ENCODE measurements around the gene RASSF9. TPM values are rescaled to one million over a fixed set of nuclear protein-coding genes. Genes with fewer than 3 reads are reported as not detected.

Gene RASSF9
- total RNA-seq, 1 experiment from 2014 or later: 0.87 TPM

DNA sequence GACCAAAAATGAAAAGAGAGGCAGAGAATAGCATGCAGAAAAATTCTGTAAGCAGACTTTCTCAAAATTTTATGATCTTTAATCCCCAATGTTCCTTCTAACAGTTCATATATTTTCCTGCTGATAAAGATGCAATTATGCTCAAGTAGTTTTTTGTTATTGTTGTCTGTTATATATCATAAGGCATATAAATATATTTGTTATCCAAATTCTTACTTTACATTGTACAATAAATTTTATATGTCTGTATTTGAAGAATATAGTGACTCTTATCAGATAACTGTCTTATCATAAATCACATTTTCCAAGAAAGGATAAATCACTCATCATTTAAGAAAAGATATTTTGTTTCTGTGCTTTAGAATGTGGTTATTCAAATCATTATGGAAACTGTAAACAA lies 2.6 kb downstream of the RASSF9 start:
- no peak overlapping the region for H3K4me3 ChIP-seq (ENCODE audit: insufficient read depth, low read depth, low read length)
- no peaks in the 10 kb centered on the region for H3K36me3 ChIP-seq (replicated peaks; ENCODE audit: control insufficient read depth, insufficient read depth, low read length)
- no peak for DNase-seq
- no peaks in the 10 kb centered on the region for H3K27me3 ChIP-seq (ENCODE audit: control insufficient read depth, insufficient read depth, low read length)

DNA sequence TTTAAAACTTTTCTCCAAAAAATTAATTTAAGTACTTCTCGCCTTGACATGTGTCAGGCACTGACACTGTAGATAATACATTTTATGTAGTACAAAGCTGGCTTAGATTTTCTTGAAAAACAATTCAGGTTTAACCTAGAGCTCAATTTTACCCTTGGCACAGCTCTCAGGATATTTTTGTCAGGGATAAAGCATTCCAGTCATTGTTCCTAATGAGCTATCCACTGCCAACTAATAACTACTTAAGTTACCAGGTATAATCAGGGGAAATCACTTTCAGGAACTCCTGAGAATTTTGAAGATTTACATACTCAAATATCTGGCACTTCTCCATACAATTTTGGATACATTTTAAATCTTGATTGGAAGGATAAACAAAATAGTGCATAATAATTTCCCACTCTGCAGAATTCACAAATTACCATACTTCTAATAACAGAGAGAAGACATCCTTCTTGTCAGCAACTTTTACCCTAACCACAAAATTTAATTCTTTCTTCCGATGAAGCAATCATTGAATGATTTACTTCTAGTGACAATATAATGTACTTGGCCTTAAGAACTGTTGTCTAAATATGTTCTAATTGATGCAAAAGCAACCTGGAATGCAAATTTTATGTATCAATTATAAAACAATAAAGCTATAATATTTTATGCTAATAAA lies 4.8 kb downstream of the RASSF9 start:
- Histone ChIP-seq H3K36me3 (replicated peaks; ENCODE audit: control insufficient read depth, insufficient read depth, low read length) (no peaks in the 10 kb centered on the region), H3K27me3 (ENCODE audit: control insufficient read depth, insufficient read depth, low read length) (no peaks in the 10 kb centered on the region), H3K4me3 (ENCODE audit: insufficient read depth, low read depth, low read length) (no peak overlapping the region)
- no peak for DNase-seq

DNA sequence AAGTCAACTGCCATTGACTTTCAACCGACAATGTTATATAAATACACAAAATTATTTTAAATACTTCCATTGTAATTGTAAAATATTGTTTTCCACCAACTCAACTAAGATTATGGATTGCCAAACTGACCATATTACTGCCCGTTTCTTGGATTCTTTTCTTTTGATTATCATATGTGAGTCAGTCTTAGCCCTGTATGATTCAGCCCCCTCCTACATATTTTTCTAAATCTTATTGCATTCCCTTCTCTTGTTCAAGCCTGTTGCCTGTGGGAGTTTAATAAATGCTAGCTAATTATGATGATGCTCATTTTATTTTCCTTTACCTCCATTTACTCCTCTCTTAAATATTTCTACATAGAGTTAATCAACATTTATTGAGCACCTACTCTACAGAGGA lies 6.8 kb downstream of the RASSF9 start:
- DNase-seq: no peak
- Histone ChIP-seq H3K4me3 (ENCODE audit: insufficient read depth, low read depth, low read length) (no peak overlapping the region), H3K27me3 (ENCODE audit: control insufficient read depth, insufficient read depth, low read length) (no peaks in the 10 kb centered on the region), H3K36me3 (replicated peaks; ENCODE audit: control insufficient read depth, insufficient read depth, low read length) (no peaks in the 10 kb centered on the region)

DNA sequence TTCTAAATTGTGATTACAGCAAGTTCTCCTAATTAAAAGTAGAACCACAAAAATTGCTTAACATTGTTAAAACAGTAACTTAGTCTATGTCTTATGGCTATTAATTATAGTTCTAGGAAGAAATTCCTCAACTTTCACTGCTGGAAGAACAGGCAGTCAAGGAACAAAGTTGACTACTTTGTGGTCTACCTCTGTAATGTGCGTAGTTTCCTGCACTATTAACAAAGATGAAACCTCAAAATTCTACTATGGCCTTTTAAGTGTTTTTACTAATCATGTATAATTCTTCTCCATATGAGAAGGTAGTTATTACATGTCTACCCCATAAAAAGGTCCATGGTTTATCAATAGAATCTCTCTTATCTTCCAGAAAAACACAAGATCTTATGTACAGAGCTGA lies 7.6 kb downstream of the RASSF9 start:
- H3K36me3 ChIP-seq (replicated peaks; ENCODE audit: control insufficient read depth, insufficient read depth, low read length): no peaks in the 10 kb centered on the region
- H3K27me3 ChIP-seq (ENCODE audit: control insufficient read depth, insufficient read depth, low read length): no peaks in the 10 kb centered on the region
- no peak overlapping the region for H3K4me3 ChIP-seq (ENCODE audit: insufficient read depth, low read depth, low read length)
- no peak for DNase-seq

DNA sequence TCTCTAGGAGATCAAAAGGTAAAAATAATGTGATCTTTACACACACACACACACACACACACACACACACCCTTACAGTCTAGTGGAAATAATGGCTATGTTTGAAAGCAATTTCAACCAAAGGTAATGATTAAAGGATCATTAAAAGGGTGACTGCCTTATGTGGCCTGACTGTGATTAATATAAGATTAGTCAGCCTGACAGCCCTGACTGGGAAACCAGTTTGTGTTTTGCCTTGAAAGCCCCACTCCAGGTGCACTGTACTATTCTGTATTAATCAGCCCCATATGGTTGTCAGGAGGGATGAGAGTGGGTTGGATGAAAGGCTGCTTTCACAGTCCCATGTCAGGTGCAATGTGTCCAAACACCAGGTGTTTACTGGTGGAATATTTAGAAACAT lies 10.5 kb downstream of the RASSF9 start:
- Histone ChIP-seq H3K36me3 (replicated peaks; ENCODE audit: control insufficient read depth, insufficient read depth, low read length) (no peaks in the 10 kb centered on the region), H3K27me3 (ENCODE audit: control insufficient read depth, insufficient read depth, low read length) (no peaks in the 10 kb centered on the region), H3K4me3 (ENCODE audit: insufficient read depth, low read depth, low read length) (no peak overlapping the region)
- no peak for DNase-seq

DNA sequence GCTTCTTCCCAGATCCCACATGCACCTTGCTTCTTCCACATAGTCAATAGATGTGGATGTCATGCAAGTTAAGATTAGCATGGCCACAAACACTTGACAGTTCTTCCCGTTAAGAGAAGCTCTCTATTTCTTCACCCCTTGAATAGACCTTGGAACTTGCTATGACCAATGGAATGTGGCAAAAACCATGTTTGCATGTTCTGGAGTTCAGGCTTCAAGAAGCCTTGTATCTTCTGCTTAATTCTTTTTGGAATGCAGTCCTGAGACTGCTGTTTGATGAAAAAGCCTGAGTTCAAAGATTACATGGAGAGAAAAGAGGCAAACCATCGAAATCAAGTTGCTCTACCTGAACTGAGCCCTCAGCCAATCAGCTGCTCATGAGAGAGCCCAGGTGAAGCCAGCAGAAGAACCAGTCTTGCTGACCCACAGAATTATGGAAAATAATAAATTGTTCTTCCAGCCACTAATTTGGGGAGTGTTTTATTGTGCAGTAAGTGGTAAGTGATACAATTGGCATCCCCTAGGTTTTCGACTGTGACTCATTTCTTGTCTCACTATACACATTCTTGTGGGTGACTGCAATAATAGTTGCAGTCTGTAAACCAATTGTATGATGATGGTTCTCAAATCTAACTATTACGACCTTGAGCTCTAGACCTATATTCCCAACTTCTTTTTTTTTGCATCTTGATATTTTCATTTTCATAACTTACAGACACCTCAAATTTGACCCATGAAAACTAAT lies 12.6 kb downstream of the RASSF9 start:
- Histone ChIP-seq H3K36me3 (replicated peaks; ENCODE audit: control insufficient read depth, insufficient read depth, low read length) (no peaks in the 10 kb centered on the region), H3K4me3 (ENCODE audit: insufficient read depth, low read depth, low read length) (no peak overlapping the region), H3K27me3 (ENCODE audit: control insufficient read depth, insufficient read depth, low read length) (no peaks in the 10 kb centered on the region)
- no peak for DNase-seq

DNA sequence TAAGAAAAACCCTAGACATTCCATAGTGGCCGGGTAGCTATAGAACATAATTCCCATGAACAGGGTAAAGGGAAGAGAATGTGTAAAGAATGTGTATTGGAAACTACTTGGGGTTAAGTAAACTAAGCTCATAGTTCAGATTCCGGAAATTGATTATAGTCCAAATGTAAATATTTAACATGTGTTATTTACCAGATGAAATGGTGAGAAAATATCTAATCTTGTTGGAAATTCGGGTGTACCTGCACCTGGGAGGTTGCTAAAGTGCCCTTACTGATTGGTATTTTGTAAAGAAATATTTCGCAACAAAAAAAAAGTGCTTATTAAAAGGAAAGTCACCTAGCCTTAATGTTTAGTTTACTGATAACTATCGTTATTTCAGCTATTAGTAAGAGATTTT lies 14.4 kb downstream of the RASSF9 start:
- no peaks in the 10 kb centered on the region for H3K27me3 ChIP-seq (ENCODE audit: control insufficient read depth, insufficient read depth, low read length)
- no peak for DNase-seq
- H3K36me3 ChIP-seq (replicated peaks; ENCODE audit: control insufficient read depth, insufficient read depth, low read length): no peaks in the 10 kb centered on the region
- H3K4me3 ChIP-seq (ENCODE audit: insufficient read depth, low read depth, low read length): no peak overlapping the region

DNA sequence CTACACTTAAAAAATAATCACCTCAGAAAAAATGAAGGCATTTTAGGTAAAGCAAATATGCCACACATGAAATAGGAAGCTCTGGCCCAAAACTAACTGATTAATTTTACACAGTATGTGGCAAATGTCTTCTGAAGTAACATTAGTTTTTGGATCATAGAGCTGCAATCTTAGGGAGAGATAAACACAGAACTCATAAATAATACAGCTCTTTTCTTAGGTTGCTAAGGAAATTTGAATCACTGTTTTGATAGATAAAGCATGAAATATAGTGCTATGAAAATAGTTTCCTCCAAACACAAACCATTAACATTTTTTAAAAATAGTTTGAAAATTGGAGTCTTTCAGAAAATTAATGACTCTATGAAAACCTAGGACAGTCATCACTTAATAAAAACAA lies 15.0 kb downstream of the RASSF9 start:
- Histone ChIP-seq H3K27me3 (ENCODE audit: control insufficient read depth, insufficient read depth, low read length) (no peaks in the 10 kb centered on the region), H3K4me3 (ENCODE audit: insufficient read depth, low read depth, low read length) (no peak overlapping the region), H3K36me3 (replicated peaks; ENCODE audit: control insufficient read depth, insufficient read depth, low read length) (no peaks in the 10 kb centered on the region)
- no peak for DNase-seq

DNA sequence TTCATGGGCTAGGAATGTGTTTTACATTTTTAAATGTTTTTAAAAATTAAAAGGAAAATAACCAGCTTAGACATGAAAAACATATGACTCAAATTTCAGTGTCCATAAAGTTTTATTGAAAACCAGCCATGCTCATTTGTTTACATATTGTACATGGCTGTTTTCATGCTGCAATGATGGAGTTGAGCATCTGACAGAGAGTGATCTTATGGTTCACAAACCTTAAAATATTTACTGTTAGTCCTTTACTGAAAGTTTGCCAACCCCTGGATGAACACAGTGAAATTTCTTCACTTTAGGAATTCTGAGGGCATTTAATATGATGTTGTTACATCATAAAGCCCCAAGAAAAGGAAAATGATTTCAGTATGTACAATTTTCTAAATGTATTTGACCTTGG lies 16.1 kb downstream of the RASSF9 start:
- no peak overlapping the region for H3K4me3 ChIP-seq (ENCODE audit: insufficient read depth, low read depth, low read length)

DNA sequence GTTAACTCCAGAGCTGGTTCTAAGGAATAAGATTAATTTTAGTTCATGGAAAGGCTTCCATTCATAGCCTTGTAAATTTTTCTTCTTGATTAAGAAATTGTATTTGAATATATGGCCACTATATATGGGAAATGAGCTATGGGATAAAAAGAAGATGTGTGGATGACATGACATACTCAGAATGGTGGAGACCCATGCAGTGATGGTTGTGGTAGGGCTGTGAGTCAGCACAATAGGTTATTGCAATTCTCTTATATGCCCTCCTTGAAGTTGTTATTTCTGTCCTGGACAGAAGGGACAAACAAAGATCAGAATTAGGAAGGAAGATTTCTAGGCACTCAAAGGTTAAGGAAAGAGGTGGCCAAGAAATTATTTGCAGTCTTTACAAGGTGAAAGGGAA lies 21.5 kb downstream of the RASSF9 start:
- Histone ChIP-seq H3K36me3 (replicated peaks; ENCODE audit: control insufficient read depth, insufficient read depth, low read length) (no peaks in the 10 kb centered on the region), H3K4me3 (ENCODE audit: insufficient read depth, low read depth, low read length) (no peak overlapping the region), H3K27me3 (ENCODE audit: control insufficient read depth, insufficient read depth, low read length) (no peaks in the 10 kb centered on the region)
- DNase-seq: no peak

More for the DNA sequence above, 16.1 kb downstream of the RASSF9 start:
- Histone ChIP-seq H3K36me3 (replicated peaks; ENCODE audit: control insufficient read depth, insufficient read depth, low read length) (no peaks in the 10 kb centered on the region), H3K27me3 (ENCODE audit: control insufficient read depth, insufficient read depth, low read length) (no peaks in the 10 kb centered on the region)
- DNase-seq: no peak

DNA sequence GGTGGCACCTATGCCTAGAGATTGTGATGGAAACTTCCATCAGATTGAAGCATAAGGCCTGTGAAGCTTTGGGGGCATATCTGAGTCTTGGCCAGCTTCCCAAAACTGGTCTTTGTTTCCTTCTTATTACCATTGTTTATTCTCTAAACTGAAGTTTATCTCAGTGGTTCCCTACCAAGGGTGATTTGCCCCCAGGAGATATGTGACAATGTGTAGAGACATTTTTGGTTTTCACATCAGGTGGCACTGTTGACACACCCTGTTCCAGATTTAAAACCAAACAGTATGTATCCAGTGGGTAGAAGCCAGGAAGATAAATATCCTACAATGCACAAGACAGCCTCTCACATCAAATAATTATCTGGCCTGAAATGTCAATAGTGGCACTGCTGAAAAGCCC lies 22.1 kb downstream of the RASSF9 start:
- H3K36me3 ChIP-seq (replicated peaks; ENCODE audit: control insufficient read depth, insufficient read depth, low read length): no peaks in the 10 kb centered on the region
- H3K27me3 ChIP-seq (ENCODE audit: control insufficient read depth, insufficient read depth, low read length): no peaks in the 10 kb centered on the region
- no peak overlapping the region for H3K4me3 ChIP-seq (ENCODE audit: insufficient read depth, low read depth, low read length)
- DNase-seq: no peak

DNA sequence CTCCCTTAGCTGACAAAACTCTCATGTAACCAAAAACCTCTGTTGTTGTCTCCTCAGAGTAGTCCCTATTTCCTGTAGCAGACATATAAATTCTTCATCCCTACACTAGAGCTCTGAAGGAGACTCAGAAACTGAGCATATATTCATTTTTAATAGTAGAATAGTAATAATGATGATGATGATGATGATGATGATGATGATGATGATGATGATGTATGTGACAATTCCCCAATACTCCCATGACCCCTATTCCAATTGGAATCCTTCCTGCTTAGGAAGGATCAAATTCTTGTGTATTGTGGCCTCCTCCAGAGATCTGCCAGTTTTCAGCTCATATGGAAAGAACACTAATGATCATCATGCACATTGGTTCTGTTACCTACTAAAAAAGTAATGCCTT lies 26.7 kb downstream of the RASSF9 start:
- Histone ChIP-seq H3K36me3 (replicated peaks; ENCODE audit: control insufficient read depth, insufficient read depth, low read length) (no peaks in the 10 kb centered on the region), H3K4me3 (ENCODE audit: insufficient read depth, low read depth, low read length) (no peak overlapping the region), H3K27me3 (ENCODE audit: control insufficient read depth, insufficient read depth, low read length) (no peaks in the 10 kb centered on the region)
- no peak for DNase-seq

DNA sequence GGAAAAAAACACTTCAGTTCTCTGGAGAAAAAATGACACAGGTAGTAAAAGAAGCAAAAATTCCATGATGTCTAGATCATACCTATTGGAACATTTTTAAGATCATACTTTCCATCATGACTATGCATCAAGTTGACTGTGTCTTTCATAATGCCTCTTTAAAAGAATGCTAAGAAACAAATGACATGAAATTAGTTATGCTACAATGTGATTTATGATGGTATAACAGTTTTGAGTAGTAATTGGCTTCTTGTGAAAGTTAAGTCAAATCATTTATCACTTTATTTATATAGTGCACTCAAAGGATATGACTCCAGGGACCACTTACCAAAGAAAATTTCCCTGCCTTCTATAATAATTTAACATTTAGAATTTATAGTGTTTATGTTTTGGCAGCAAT lies 28.5 kb downstream of the RASSF9 start:
- no peak overlapping the region for H3K4me3 ChIP-seq (ENCODE audit: insufficient read depth, low read depth, low read length)
- no peaks in the 10 kb centered on the region for H3K36me3 ChIP-seq (replicated peaks; ENCODE audit: control insufficient read depth, insufficient read depth, low read length)
- DNase-seq: no peak
- H3K27me3 ChIP-seq (ENCODE audit: control insufficient read depth, insufficient read depth, low read length): no peaks in the 10 kb centered on the region

DNA sequence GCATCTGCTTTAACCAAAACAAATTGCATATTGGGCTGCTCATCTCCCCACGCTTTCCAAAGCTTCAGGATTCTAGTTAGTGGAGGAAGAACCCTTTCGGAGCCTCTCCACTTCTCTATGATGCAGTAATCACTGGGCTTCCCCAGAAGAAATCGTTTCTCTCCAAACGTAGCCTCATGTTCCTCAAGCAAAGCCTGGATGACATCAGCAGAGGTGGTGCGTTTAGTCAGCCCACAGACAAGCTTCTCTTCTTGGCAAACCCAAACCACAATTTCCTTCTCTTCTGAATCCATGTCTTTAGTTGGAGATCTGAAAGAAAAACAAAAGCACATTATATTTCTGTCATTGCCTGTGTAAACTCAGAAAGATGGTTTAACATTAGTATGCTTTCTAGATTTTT lies 30.6 kb downstream of the RASSF9 start:
- Histone ChIP-seq H3K36me3 (replicated peaks; ENCODE audit: control insufficient read depth, insufficient read depth, low read length) (no peaks in the 10 kb centered on the region), H3K4me3 (ENCODE audit: insufficient read depth, low read depth, low read length) (no peak overlapping the region), H3K27me3 (ENCODE audit: control insufficient read depth, insufficient read depth, low read length) (no peaks in the 10 kb centered on the region)
- no peak for DNase-seq

DNA sequence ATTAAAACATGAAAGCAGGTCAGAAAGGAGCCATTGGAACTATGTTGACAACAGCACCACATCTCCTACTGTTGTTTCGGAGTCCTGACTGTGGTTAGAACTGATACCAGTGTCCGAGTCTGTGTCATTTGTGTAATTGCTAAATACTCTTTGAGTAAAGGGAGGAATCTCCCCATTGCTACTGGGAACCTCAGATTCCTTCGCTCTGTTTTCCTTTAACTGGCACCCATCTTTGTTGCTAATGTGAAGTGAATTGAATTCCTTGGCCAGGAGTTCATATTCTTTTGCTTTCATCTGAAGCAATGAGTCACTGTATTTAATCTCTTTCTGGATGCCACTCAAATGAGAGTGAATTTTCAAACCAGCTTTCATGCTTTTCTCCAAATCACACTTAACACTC lies 31.5 kb downstream of the RASSF9 start:
- Histone ChIP-seq H3K27me3 (ENCODE audit: control insufficient read depth, insufficient read depth, low read length) (no peaks in the 10 kb centered on the region), H3K36me3 (replicated peaks; ENCODE audit: control insufficient read depth, insufficient read depth, low read length) (no peaks in the 10 kb centered on the region), H3K4me3 (ENCODE audit: insufficient read depth, low read depth, low read length) (no peak overlapping the region)
- no peak for DNase-seq
